Glomerular visceral epithelial cell (primary cell): ENCODE data around the gene DOCK11.

ENCODE experiments used
- DNase-seq: peaks from one replicate; pipeline ENCODE4 v3.0.0-alpha.2; 2016; ENCODE audit errors: extremely low spot score

The DOCK11 gene

GRCh38 chrX:118502161-118502789, 6.7 kb downstream of the DOCK11 start:
- no peak for DNase-seq

- DNase-seq = no peak
Measured at GRCh38 chrX:118503260-118504041, 7.8 kb downstream of the DOCK11 start.

GRCh38 chrX:118504581-118504980, 9.0 kb downstream of the DOCK11 start:
- no peak for DNase-seq

- no peak for DNase-seq
Measured at GRCh38 chrX:118506805-118507480, 11.3 kb downstream of the DOCK11 start.

GRCh38 chrX:118507766-118508165, 12.2 kb downstream of the DOCK11 start:
- DNase-seq = peak; percentile 9

GRCh38 chrX:118508221-118508620, 12.6 kb downstream of the DOCK11 start:
- DNase-seq = no peak

GRCh38 chrX:118508635-118509034, 13.0 kb downstream of the DOCK11 start:
- no peak for DNase-seq

- DNase-seq = no peak
Measured at GRCh38 chrX:118510111-118510510, 14.5 kb downstream of the DOCK11 start.

GRCh38 chrX:118513120-118513898, 17.7 kb downstream of the DOCK11 start:
- DNase-seq = no peak

GRCh38 chrX:118519411-118520215, 24.0 kb downstream of the DOCK11 start:
- no peak for DNase-seq

GRCh38 chrX:118520216-118521206, 24.9 kb downstream of the DOCK11 start:
- no peak for DNase-seq

- DNase-seq = no peak
Measured at GRCh38 chrX:118521435-118521834, 25.8 kb downstream of the DOCK11 start.

- no peak for DNase-seq
Measured at GRCh38 chrX:118522230-118522926, 26.8 kb downstream of the DOCK11 start.

GRCh38 chrX:118523920-118524319, 28.3 kb downstream of the DOCK11 start:
- DNase-seq = no peak

- DNase-seq = no peak
Measured at GRCh38 chrX:118524344-118524743, 28.7 kb downstream of the DOCK11 start.

GRCh38 chrX:118525174-118525730, 29.6 kb downstream of the DOCK11 start:
- DNase-seq = no peak

- DNase-seq = no peak
Measured at GRCh38 chrX:118526149-118526548, 30.5 kb downstream of the DOCK11 start.

GRCh38 chrX:118528071-118528737, 32.6 kb downstream of the DOCK11 start:
- no peak for DNase-seq
